Activated naive CD8-positive, alpha-beta T cell treated with anti-CD3 and anti-CD28 coated beads, Interleukin-2, amount 50 U/mL, for 24 hours (primary cell): ENCODE data around the gene PTEN.

Source experiments
- ATAC-seq: fragments of 150-1000 bp; cut with Tn5 transposase; one replicate; pipeline ENCODE4 v1.10.0; 2021
- DNase-seq: peaks from one replicate; pipeline ENCODE4 v3.0.0; 2021
- H3K27ac Mint-ChIP-seq: one replicate; pipeline ENCODE4 v1.8.0; 2021; ENCODE audit warnings: mild to moderate bottlenecking, mixed read lengths
- H3K27me3 Mint-ChIP-seq: one replicate; pipeline ENCODE4 v1.8.0; 2021; ENCODE audit warnings: mixed read lengths
- H3K36me3 Mint-ChIP-seq: one replicate; pipeline ENCODE4 v1.8.0; 2021; ENCODE audit warnings: low read depth, mixed read lengths
- H3K4me1 Mint-ChIP-seq: one replicate; pipeline ENCODE4 v1.8.0; 2021; ENCODE audit warnings: mixed read lengths
- H3K4me3 Mint-ChIP-seq: one replicate; pipeline ENCODE4 v1.8.0; 2021; ENCODE audit warnings: mild to moderate bottlenecking, moderate library complexity, mixed read lengths
- H3K9me3 Mint-ChIP-seq: one replicate; pipeline ENCODE4 v1.8.0; 2021; ENCODE audit warnings: mixed read lengths

Gene PTEN

GRCh38 chr10:87979847-87980246 lies 116.4 kb downstream of the PTEN start:
- DNase-seq = no peak
- no peak for ATAC-seq
- no peak overlapping the region for H3K27ac Mint-ChIP-seq
- peaks cover 12% of the 10 kb centered on the region for H3K9me3 Mint-ChIP-seq
- H3K4me3 Mint-ChIP-seq = no peak overlapping the region
- H3K27me3 Mint-ChIP-seq = no peaks in the 10 kb centered on the region
- H3K4me1 Mint-ChIP-seq = peaks cover 18% of the 10 kb centered on the region
- H3K36me3 Mint-ChIP-seq = no peaks in the 10 kb centered on the region

- Mint-ChIP-seq H3K27ac (no peak overlapping the region), H3K4me3 (no peak overlapping the region), H3K27me3 (peaks cover 2% of the 10 kb centered on the region), H3K4me1 (peaks cover 10% of the 10 kb centered on the region), H3K36me3 (no peaks in the 10 kb centered on the region), H3K9me3 (peaks cover 9% of the 10 kb centered on the region)
- ATAC-seq (no peak), DNase-seq (no peak)
These were observed 120.3 kb downstream of the PTEN start for GRCh38 chr10:87983716-87984115.

- peaks cover 10% of the 10 kb centered on the region for H3K4me1 Mint-ChIP-seq
- peaks cover 2% of the 10 kb centered on the region for H3K27me3 Mint-ChIP-seq
- ATAC-seq = no peak
- H3K27ac Mint-ChIP-seq = no peak overlapping the region
- DNase-seq = no peak
- H3K9me3 Mint-ChIP-seq = peaks cover 9% of the 10 kb centered on the region
- no peaks in the 10 kb centered on the region for H3K36me3 Mint-ChIP-seq
- H3K4me3 Mint-ChIP-seq = no peak overlapping the region
These were observed 123.8 kb downstream of the PTEN start for GRCh38 chr10:87987206-87987605.

GRCh38 chr10:87991946-87992345 lies 128.5 kb downstream of the PTEN start:
- DNase-seq (no peak), ATAC-seq (no peak)
- Mint-ChIP-seq H3K4me3 (no peak overlapping the region), H3K27ac (no peak overlapping the region), H3K4me1 (peaks cover 6% of the 10 kb centered on the region), H3K36me3 (no peaks in the 10 kb centered on the region), H3K9me3 (no peaks in the 10 kb centered on the region), H3K27me3 (no peaks in the 10 kb centered on the region)

- Mint-ChIP-seq H3K4me1 (no peaks in the 10 kb centered on the region), H3K36me3 (no peaks in the 10 kb centered on the region), H3K27ac (no peak overlapping the region), H3K27me3 (no peaks in the 10 kb centered on the region), H3K9me3 (peaks cover 4% of the 10 kb centered on the region), H3K4me3 (no peak overlapping the region)
- no peak for DNase-seq
- no peak for ATAC-seq
These were observed 141.0 kb downstream of the PTEN start for GRCh38 chr10:88004451-88004850.

GRCh38 chr10:88006261-88006660 lies 142.8 kb downstream of the PTEN start:
- peaks cover 10% of the 10 kb centered on the region for H3K9me3 Mint-ChIP-seq
- no peaks in the 10 kb centered on the region for H3K4me1 Mint-ChIP-seq
- H3K36me3 Mint-ChIP-seq = no peaks in the 10 kb centered on the region
- DNase-seq (no peak), ATAC-seq (no peak)
- no peak overlapping the region for H3K4me3 Mint-ChIP-seq
- H3K27me3 Mint-ChIP-seq = no peaks in the 10 kb centered on the region
- no peak overlapping the region for H3K27ac Mint-ChIP-seq

GRCh38 chr10:88008866-88009470 lies 145.5 kb downstream of the PTEN start:
- ATAC-seq (no peak), DNase-seq (no peak)
- Mint-ChIP-seq H3K27ac (no peak overlapping the region), H3K36me3 (no peaks in the 10 kb centered on the region), H3K27me3 (no peaks in the 10 kb centered on the region), H3K4me1 (no peaks in the 10 kb centered on the region), H3K9me3 (peaks cover 19% of the 10 kb centered on the region), H3K4me3 (no peak overlapping the region)

- H3K9me3 Mint-ChIP-seq = peaks cover 19% of the 10 kb centered on the region
- no peak overlapping the region for H3K27ac Mint-ChIP-seq
These were observed 149.2 kb downstream of the PTEN start for GRCh38 chr10:88012641-88013040.

GRCh38 chr10:88017781-88018180 lies 154.4 kb downstream of the PTEN start:
- Mint-ChIP-seq H3K27me3 (no peaks in the 10 kb centered on the region), H3K9me3 (peaks cover under 1% of the 10 kb centered on the region), H3K36me3 (no peaks in the 10 kb centered on the region), H3K4me1 (no peaks in the 10 kb centered on the region), H3K4me3 (no peak overlapping the region), H3K27ac (no peak overlapping the region)
- no peak for ATAC-seq
- no peak for DNase-seq

More at GRCh38 chr10:88012641-88013040, 149.2 kb downstream of the PTEN start:
- no peaks in the 10 kb centered on the region for H3K36me3 Mint-ChIP-seq
- ATAC-seq (no peak), DNase-seq (no peak)
- H3K27me3 Mint-ChIP-seq = no peaks in the 10 kb centered on the region
- H3K4me3 Mint-ChIP-seq = no peak overlapping the region
- no peaks in the 10 kb centered on the region for H3K4me1 Mint-ChIP-seq

- no peak overlapping the region for H3K27ac Mint-ChIP-seq
- H3K36me3 Mint-ChIP-seq = no peaks in the 10 kb centered on the region
- ATAC-seq (no peak), DNase-seq (no peak)
- no peak overlapping the region for H3K4me3 Mint-ChIP-seq
- H3K4me1 Mint-ChIP-seq = peaks cover 1% of the 10 kb centered on the region
- H3K9me3 Mint-ChIP-seq = peaks cover 8% of the 10 kb centered on the region
- H3K27me3 Mint-ChIP-seq = no peaks in the 10 kb centered on the region
These were observed 156.3 kb downstream of the PTEN start for GRCh38 chr10:88019753-88020152.
